Mucosa of descending colon (tissue), 3 donors: ENCODE results near the gene GPC6. TPM values are rescaled to one million over a fixed set of nuclear protein-coding genes. Genes with fewer than 3 reads are reported as not detected.

Experiments
- ATAC-seq: fragments of 200-7000 bp; cut with Tn5 transposase; one replicate; pipeline ENCODE4 v1.9.1; 2020; ENCODE audit warnings: mild to moderate bottlenecking, moderate library complexity
- DNase-seq, 3 donors: peaks; one replicate each; pipeline ENCODE4 v3.0.0-alpha.2; 2020
- H3K36me3 ChIP-seq: fragments of 200-600 bp; one replicate; pipeline ENCODE4 v1.8.0; 2021; ENCODE audit warnings: low read depth, mild to moderate bottlenecking
- H3K4me1 ChIP-seq: fragments of 200-600 bp; one replicate; pipeline ENCODE4 v1.8.0; 2021; ENCODE audit warnings: low read depth, mild to moderate bottlenecking
- H3K4me3 ChIP-seq: fragments of 200-600 bp; one replicate; pipeline ENCODE4 v1.8.0; 2021; ENCODE audit warnings: mild to moderate bottlenecking
- H3K9me3 ChIP-seq: fragments of 200-600 bp; one replicate; pipeline ENCODE4 v1.8.0; 2021; ENCODE audit warnings: mild to moderate bottlenecking
- intact Hi-C, 2 donors: fragments of 100-400 bp; cut with DNase I in 1 of 2; cut with micrococcal nuclease in 1 of 2; formaldehyde crosslinking; loops; one replicate each; pipeline versions ENCODE4 v1.11.0 to v1.11.1; 2022; cut with DNase I, micrococcal nuclease
- total RNA-seq, 3 donors: library from RNA; stranded (reverse); fragmentation: NEBNext Ultra II Directional in 2 of 3; extraction: Animal tissue kit (Norgen Biotek cat#: 25700) in 2 of 3; gene quantifications; one replicate each; pipeline versions ENCODE4 v1.2.1 to v1.2.4, GENCODE V29; 2021 to 2023
- TF ChIP-seq, protein P1 (sequence below): fragments of 200-600 bp; IDR thresholded peaks from one replicate; pipeline ENCODE4 v1.8.0; 2022; ENCODE audit warnings: antibody characterized with exemption, mild to moderate bottlenecking
- donor health status: DM: no; HTN: no; CAD: no; lungs with moderate emphysema.
- donor health status: DM: no; HTN: no; CAD: no.
- donor health status: DM: no; HTN: yes; CAD: no.

Gene GPC6
- total RNA-seq, 3 donors from 2014 or later: 2.7 to 11.3 (median 7.5) TPM

DNA sequence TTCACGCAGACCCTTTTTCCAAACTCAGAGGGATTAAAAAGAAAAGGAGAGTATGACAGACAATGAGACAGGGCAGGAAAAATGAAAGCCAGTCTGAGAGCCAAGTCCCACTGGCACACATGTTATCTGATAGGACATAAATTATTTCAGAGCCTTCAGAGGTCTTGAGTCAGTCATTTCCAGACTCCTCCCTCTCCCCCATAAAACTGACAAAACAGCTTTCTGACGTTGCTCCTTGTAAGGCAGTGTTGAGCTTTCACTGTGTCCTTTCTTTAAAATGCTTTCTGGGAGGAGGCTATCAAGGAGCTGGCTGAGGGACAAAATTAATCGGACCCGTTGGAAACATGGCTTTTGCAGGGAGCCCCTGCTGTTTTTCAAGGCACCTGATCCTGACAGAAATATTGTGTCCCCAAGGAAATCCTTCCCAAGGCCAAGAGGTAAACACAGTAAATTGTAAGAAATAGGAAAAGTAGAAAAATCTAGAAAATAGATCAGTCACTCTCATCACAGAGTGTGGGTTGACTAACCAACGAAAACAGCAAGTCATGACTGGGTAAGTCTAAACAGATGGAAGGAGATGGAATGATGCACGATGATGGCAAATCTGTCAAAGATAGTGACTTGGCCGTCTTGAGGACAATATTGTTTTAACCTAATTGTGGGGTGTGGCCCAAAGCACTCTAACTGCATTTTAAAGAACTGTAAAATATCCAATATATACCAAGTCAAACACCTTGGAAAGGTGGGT lies 1163.2 kb downstream of the GPC6 start:
- no peak overlapping the region for H3K4me3 ChIP-seq
- no peak for ATAC-seq
- H3K4me1 ChIP-seq: no peaks in the 10 kb centered on the region
- TF ChIP-seq, protein P1, sequence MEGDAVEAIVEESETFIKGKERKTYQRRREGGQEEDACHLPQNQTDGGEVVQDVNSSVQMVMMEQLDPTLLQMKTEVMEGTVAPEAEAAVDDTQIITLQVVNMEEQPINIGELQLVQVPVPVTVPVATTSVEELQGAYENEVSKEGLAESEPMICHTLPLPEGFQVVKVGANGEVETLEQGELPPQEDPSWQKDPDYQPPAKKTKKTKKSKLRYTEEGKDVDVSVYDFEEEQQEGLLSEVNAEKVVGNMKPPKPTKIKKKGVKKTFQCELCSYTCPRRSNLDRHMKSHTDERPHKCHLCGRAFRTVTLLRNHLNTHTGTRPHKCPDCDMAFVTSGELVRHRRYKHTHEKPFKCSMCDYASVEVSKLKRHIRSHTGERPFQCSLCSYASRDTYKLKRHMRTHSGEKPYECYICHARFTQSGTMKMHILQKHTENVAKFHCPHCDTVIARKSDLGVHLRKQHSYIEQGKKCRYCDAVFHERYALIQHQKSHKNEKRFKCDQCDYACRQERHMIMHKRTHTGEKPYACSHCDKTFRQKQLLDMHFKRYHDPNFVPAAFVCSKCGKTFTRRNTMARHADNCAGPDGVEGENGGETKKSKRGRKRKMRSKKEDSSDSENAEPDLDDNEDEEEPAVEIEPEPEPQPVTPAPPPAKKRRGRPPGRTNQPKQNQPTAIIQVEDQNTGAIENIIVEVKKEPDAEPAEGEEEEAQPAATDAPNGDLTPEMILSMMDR: no peak
- H3K9me3 ChIP-seq: no peaks in the 10 kb centered on the region
- no peak for DNase-seq
- H3K36me3 ChIP-seq: no peaks in the 10 kb centered on the region
- intact Hi-C loops: no loop called here

DNA sequence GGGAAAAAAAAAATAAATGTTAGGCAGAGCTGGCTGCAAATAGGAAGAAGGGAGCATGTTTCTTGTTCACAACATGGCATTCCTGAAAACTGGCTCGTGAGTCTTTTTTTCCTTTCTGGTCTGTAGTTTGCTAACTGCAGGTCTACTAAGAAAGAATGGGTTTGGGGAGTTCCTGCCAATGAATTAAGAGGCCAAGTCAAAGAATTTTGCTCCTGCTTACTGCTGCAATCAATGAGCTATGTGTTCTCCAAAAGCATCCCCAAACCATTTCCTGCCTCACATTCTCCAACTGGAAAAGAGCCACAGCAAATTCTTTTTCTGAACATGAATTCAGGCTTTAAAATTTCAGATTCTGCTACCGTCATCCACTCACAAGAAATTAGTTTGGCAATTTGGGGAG lies 1164.3 kb downstream of the GPC6 start:
- DNase-seq: no peak

GRCh38 chr13:94394723-94395122 lies 1168.1 kb downstream of the GPC6 start:
- no peaks in the 10 kb centered on the region for H3K4me1 ChIP-seq
- no peaks in the 10 kb centered on the region for H3K36me3 ChIP-seq
- TF ChIP-seq, protein P1: no peak
- DNase-seq (no peak), ATAC-seq (no peak)
- intact Hi-C loops: no loop called here
- H3K4me3 ChIP-seq: no peak overlapping the region
- no peaks in the 10 kb centered on the region for H3K9me3 ChIP-seq

More for the DNA sequence above, 1164.3 kb downstream of the GPC6 start:
- H3K4me3 ChIP-seq: no peak overlapping the region
- TF ChIP-seq, protein P1: no peak
- intact Hi-C loops: no loop called here
- no peaks in the 10 kb centered on the region for H3K4me1 ChIP-seq
- H3K9me3 ChIP-seq: no peaks in the 10 kb centered on the region
- ATAC-seq: no peak
- H3K36me3 ChIP-seq: no peaks in the 10 kb centered on the region

- DNase-seq (no peak), ATAC-seq (no peak)
- H3K4me3 ChIP-seq: no peak overlapping the region
- no peaks in the 10 kb centered on the region for H3K9me3 ChIP-seq
- TF ChIP-seq, protein P1: no peak
- H3K36me3 ChIP-seq: no peaks in the 10 kb centered on the region
- H3K4me1 ChIP-seq: no peaks in the 10 kb centered on the region
- intact Hi-C loops: no loop called here
These were observed 1169.3 kb downstream of the GPC6 start for GRCh38 chr13:94395860-94396259.

- ATAC-seq: no peak
- DNase-seq: no peak
- no peak overlapping the region for H3K4me3 ChIP-seq
- no peaks in the 10 kb centered on the region for H3K36me3 ChIP-seq
- H3K9me3 ChIP-seq: no peaks in the 10 kb centered on the region
- intact Hi-C loops: no loop called here
- no peaks in the 10 kb centered on the region for H3K4me1 ChIP-seq
- TF ChIP-seq, protein P1: no peak
These were observed 1173.2 kb downstream of the GPC6 start for GRCh38 chr13:94399812-94400211.

DNA sequence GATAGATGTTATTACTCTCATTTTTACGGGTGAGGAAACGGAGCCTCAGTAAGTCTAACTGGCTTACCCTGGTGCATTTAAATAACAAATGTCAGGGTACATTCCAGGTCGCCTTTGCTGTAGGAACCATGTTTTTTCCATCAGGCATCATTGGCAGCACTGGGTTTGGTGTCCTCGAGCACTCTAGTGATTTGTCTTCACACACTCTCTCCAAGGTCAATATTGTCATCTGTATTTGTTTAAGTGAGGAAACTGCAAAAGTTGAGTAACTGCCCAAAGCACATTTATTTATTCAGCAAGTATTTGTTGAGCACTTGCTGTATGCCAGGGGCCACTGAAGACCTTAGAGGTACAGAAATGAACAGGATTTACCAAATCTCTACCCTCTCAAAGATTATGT lies 1174.3 kb downstream of the GPC6 start:
- Histone ChIP-seq H3K36me3 (no peaks in the 10 kb centered on the region), H3K4me1 (no peaks in the 10 kb centered on the region), H3K4me3 (no peak overlapping the region), H3K9me3 (no peaks in the 10 kb centered on the region)
- no peak for DNase-seq
- intact Hi-C loops: no loop called here
- no peak for ATAC-seq
- TF ChIP-seq, protein P1: no peak
